Left colon (tissue), 2 donors: Measurements from ENCODE around the gene LDLRAD4. TPM values are rescaled to one million over a fixed set of nuclear protein-coding genes. Genes with fewer than 3 reads are reported as not detected.

ENCODE experiments used
- ATAC-seq: fragments of 200-7000 bp; cut with Tn5 transposase; one replicate; pipeline ENCODE4 v1.9.1; 2020; ENCODE audit warnings: mild to moderate bottlenecking, moderate library complexity
- DNase-seq, 2 donors: peaks; one replicate each; pipeline ENCODE4 v3.0.0-alpha.2; 2020
- intact Hi-C, 2 donors: fragments of 100-400 bp; cut with DNase I in 1 of 2; cut with micrococcal nuclease in 1 of 2; formaldehyde crosslinking; loops; one replicate each; pipeline versions ENCODE4 v1.11.2 to v1.14.0; 2022; cut with DNase I, micrococcal nuclease
- total RNA-seq, 2 donors: library from RNA; stranded (reverse); fragmentation: NEBNext Ultra II Directional; extraction: Animal tissue kit (Norgen Biotek cat#: 25700); gene quantifications; one replicate each; pipeline ENCODE4 v1.2.1, GENCODE V29; 2021
- donor health status: DM: no; HTN: no; CAD: no.
- donor health status: DM: yes; HTN: yes; CAD: no.

Gene LDLRAD4
- total RNA-seq, 2 donors from 2014 or later, result 33.6 to 49.0 TPM

GRCh38 chr18:13530879-13531387, 312.4 kb downstream of the LDLRAD4 start:
- intact Hi-C loops, result no loop called here
- peak; percentile 56 to 62 for DNase-seq
- peak; percentile 93 for ATAC-seq

- intact Hi-C loops, result no loop called here
- DNase-seq (no peak), ATAC-seq (no peak)
Measured at GRCh38 chr18:13531681-13532325, 313.2 kb downstream of the LDLRAD4 start.

GRCh38 chr18:13532406-13533075, 314.0 kb downstream of the LDLRAD4 start:
- intact Hi-C loops, result no loop called here
- DNase-seq, result no peak
- ATAC-seq, result no peak

GRCh38 chr18:13534631-13535030, 316.1 kb downstream of the LDLRAD4 start:
- ATAC-seq (no peak), DNase-seq (no peak)
- intact Hi-C loops, result no loop called here

- DNase-seq (no peak), ATAC-seq (peak; percentile 20)
- intact Hi-C loops, result no loop called here
Measured at GRCh38 chr18:13536578-13536977, 318.0 kb downstream of the LDLRAD4 start.

GRCh38 chr18:13537022-13537780, 318.6 kb downstream of the LDLRAD4 start:
- intact Hi-C loops, result no loop called here
- DNase-seq (no peak), ATAC-seq (no peak)

- ATAC-seq, result no peak
- intact Hi-C loops, result no loop called here
- no peak for DNase-seq
Measured at GRCh38 chr18:13538630-13539029, 320.1 kb downstream of the LDLRAD4 start.

GRCh38 chr18:13539050-13539449, 320.5 kb downstream of the LDLRAD4 start:
- intact Hi-C loops, result no loop called here
- ATAC-seq (peak; percentile 64), DNase-seq (peak; percentile 55 to 74)

- ATAC-seq (peak; percentile 16), DNase-seq (no peak)
- intact Hi-C loops, result loop anchor here in 1 of 2 donors (5.0 kb wide), 1 partner anchor 318 kb away; no protein-coding TSS in a partner anchor
Measured at GRCh38 chr18:13539843-13540476, 321.4 kb downstream of the LDLRAD4 start.

GRCh38 chr18:13540477-13541182, 322.1 kb downstream of the LDLRAD4 start:
- ATAC-seq (no peak), DNase-seq (no peak)
- intact Hi-C loops, result loop anchor here in 1 of 2 donors (5.0 kb wide), 1 partner anchor 318 kb away; no protein-coding TSS in a partner anchor

- intact Hi-C loops, result loop anchor here in 1 of 2 donors (5.0 kb wide), 1 partner anchor 320 kb away; no protein-coding TSS in a partner anchor
- peak; percentile 79 for ATAC-seq
- DNase-seq, result peak; percentile 67 to 75
Measured at GRCh38 chr18:13541621-13542519, 323.3 kb downstream of the LDLRAD4 start.

- intact Hi-C loops, result loop anchor here in 1 of 2 donors (5.0 kb wide), 1 partner anchor 320 kb away; no protein-coding TSS in a partner anchor
- ATAC-seq (no peak), DNase-seq (no peak)
Measured at GRCh38 chr18:13542520-13542847, 323.9 kb downstream of the LDLRAD4 start.

- DNase-seq (no peak), ATAC-seq (no peak)
- intact Hi-C loops, result loop anchor here in 1 of 2 donors (5.0 kb wide), 1 partner anchor 321 kb away; no protein-coding TSS in a partner anchor
Measured at GRCh38 chr18:13543144-13543543, 324.6 kb downstream of the LDLRAD4 start.

- ATAC-seq (no peak), DNase-seq (no peak)
- intact Hi-C loops, result loop anchor here in 1 of 2 donors (5.0 kb wide), 1 partner anchor 322 kb away; no protein-coding TSS in a partner anchor
Measured at GRCh38 chr18:13543811-13544732, 325.5 kb downstream of the LDLRAD4 start.

GRCh38 chr18:13544953-13545352, 326.4 kb downstream of the LDLRAD4 start:
- intact Hi-C loops, result loop anchor here in 1 of 2 donors (5.0 kb wide), 1 partner anchor 323 kb away; no protein-coding TSS in a partner anchor
- DNase-seq, result no peak
- ATAC-seq, result no peak

- ATAC-seq, result peak; percentile 16
- intact Hi-C loops, result no loop called here
- DNase-seq, result no peak
Measured at GRCh38 chr18:13545514-13545913, 327.0 kb downstream of the LDLRAD4 start.
